HFFc6 (cell line): ENCODE measurements around the gene SPINT1. TPM values are rescaled to one million over a fixed set of nuclear protein-coding genes. Genes with fewer than 3 reads are reported as not detected.

Experiments
- DNase-seq: peaks from one replicate; pipeline ENCODE4 v3.0.0-alpha.2; 2018
- H3K27ac Mint-ChIP-seq: 2 replicates; pipeline ENCODE4 v1.8.0; 2020; ENCODE audit warnings: mild to moderate bottlenecking, mixed read lengths
- H3K27me3 Mint-ChIP-seq: 2 replicates; pipeline ENCODE4 v1.8.0; 2021; ENCODE audit warnings: mild to moderate bottlenecking, moderate library complexity, mixed read lengths; ENCODE audit not compliant: insufficient read depth
- H3K36me3 Mint-ChIP-seq: 2 replicates; pipeline ENCODE4 v1.8.0; 2021; ENCODE audit warnings: low read depth, mixed read lengths
- H3K4me1 Mint-ChIP-seq: 2 replicates; pipeline ENCODE4 v1.8.0; 2020; ENCODE audit warnings: low read depth, mixed read lengths
- H3K4me3 Mint-ChIP-seq: 2 replicates; pipeline ENCODE4 v1.8.0; 2020; ENCODE audit warnings: mild to moderate bottlenecking, moderate library complexity, mixed read lengths
- H3K9me3 Mint-ChIP-seq: 2 replicates; pipeline ENCODE4 v1.8.0; 2020; ENCODE audit warnings: mild to moderate bottlenecking, mixed read lengths
- CTCF ChIP-seq: fragments of 200-600 bp; sonication (generic); IDR thresholded peaks from 2 replicates; pipeline ENCODE4 v1.5.0; 2021; ENCODE audit warnings: antibody characterized with exemption, mild to moderate bottlenecking
- total RNA-seq, 6 experiments: library from RNA; stranded (reverse); fragmentation: NEBNext Ultra II Directional; extraction: Animal tissue kit (Norgen Biotek cat#: 25700); gene quantifications; 2 replicates in 1 of 6; 3 replicates in 5 of 6; pipeline ENCODE4 v1.2.3, GENCODE V29; 2021

SPINT1 gene
- total RNA-seq, 6 experiments from 2014 or later: 0.14 to 0.51 (median 0.26) TPM; not detected in 1

- Mint-ChIP-seq H3K9me3 (no peaks in the 10 kb centered on the region), H3K27me3 (peaks cover 5% of the 10 kb centered on the region), H3K36me3 (peaks cover 5% of the 10 kb centered on the region), H3K27ac (peak overlapping the region; percentile 99), H3K4me3 (peak overlapping the region; percentile 100), H3K4me1 (peaks cover 21% of the 10 kb centered on the region)
- peak; percentile 81 for DNase-seq
- peak; percentile 79 for TF ChIP-seq CTCF
Measured at GRCh38 chr15:40894681-40895448, 51.0 kb downstream of the SPINT1 start.

DNA sequence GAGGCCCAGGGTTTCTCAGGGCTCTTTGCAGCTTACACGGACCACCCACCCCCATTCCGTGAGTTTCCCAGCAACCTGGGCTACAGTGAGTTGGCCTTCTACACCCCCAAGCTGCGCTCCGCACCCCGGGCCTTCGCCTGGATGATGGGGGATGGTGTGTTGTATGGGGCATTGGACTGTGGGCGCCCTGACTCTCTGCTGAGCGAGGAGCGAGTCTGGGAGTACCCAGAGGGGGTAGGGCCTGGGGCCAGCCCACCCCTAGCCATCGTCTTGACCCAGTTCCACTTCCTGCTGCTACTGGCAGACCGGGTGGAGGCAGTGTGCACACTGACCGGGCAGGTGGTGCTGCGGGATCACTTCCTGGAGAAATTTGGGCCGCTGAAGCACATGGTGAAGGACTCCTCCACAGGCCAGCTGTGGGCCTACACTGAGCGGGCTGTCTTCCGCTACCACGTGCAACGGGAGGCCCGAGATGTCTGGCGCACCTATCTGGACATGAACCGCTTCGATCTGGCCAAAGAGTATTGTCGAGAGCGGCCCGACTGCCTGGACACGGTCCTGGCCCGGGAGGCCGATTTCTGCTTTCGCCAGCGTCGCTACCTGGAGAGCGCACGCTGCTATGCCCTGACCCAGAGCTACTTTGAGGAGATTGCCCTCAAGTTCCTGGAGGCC is 55.8 kb downstream of the SPINT1 start:
- no peak overlapping the region for H3K27ac Mint-ChIP-seq
- no peak for DNase-seq
- H3K36me3 Mint-ChIP-seq: peaks cover 26% of the 10 kb centered on the region
- H3K4me1 Mint-ChIP-seq: peaks cover 26% of the 10 kb centered on the region
- no peak overlapping the region for H3K4me3 Mint-ChIP-seq
- no peak for TF ChIP-seq CTCF
- no peaks in the 10 kb centered on the region; the same call in 1 of the 2 replicates for H3K27me3 Mint-ChIP-seq
- H3K9me3 Mint-ChIP-seq: no peaks in the 10 kb centered on the region

DNA sequence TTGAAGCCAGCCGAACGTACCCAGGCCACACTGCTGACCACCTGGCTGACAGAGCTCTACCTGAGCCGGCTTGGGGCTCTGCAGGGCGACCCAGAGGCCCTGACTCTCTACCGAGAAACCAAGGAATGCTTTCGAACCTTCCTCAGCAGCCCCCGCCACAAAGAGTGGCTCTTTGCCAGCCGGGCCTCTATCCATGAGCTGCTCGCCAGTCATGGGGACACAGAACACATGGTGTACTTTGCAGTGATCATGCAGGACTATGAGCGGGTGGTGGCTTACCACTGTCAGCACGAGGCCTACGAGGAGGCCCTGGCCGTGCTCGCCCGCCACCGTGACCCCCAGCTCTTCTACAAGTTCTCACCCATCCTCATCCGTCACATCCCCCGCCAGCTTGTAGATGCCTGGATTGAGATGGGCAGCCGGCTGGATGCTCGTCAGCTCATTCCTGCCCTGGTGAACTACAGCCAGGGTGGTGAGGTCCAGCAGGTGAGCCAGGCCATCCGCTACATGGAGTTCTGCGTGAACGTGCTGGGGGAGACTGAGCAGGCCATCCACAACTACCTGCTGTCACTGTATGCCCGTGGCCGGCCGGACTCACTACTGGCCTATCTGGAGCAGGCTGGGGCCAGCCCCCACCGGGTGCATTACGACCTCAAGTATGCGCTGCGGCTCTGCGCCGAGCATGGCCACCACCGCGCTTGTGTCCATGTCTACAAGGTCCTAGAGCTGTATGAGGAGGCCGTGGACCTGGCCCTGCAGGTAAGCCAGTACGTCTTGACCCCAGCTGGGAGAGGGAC is 56.6 kb downstream of the SPINT1 start:
- H3K36me3 Mint-ChIP-seq: peaks cover 22% of the 10 kb centered on the region; the same call in 1 of the 2 replicates
- H3K4me1 Mint-ChIP-seq: peaks cover 24% of the 10 kb centered on the region
- no peaks in the 10 kb centered on the region for H3K9me3 Mint-ChIP-seq
- DNase-seq: no peak
- H3K4me3 Mint-ChIP-seq: no peak overlapping the region
- H3K27ac Mint-ChIP-seq: no peak overlapping the region
- H3K27me3 Mint-ChIP-seq: no peaks in the 10 kb centered on the region; the same call in 1 of the 2 replicates
- no peak for TF ChIP-seq CTCF

- Mint-ChIP-seq H3K9me3 (no peaks in the 10 kb centered on the region), H3K27me3 (no peaks in the 10 kb centered on the region; the same call in 1 of the 2 replicates), H3K36me3 (peaks cover 22% of the 10 kb centered on the region; the same call in 1 of the 2 replicates), H3K4me3 (no peak overlapping the region), H3K4me1 (peaks cover 24% of the 10 kb centered on the region), H3K27ac (no peak overlapping the region)
- no peak for TF ChIP-seq CTCF
- no peak for DNase-seq
Measured at GRCh38 chr15:40901053-40901443, 57.2 kb downstream of the SPINT1 start.
